Measurements from ENCODE around the gene DOCK11. TPM values are rescaled to one million over a fixed set of nuclear protein-coding genes. Genes with fewer than 3 reads are reported as not detected.

DOCK11 gene
- total RNA-seq, 6 experiments from 2014 or later = 1.1 to 4.4 (median 3.2) TPM

GRCh38 chrX:118558926-118559325 lies 63.3 kb downstream of the DOCK11 start:
- Histone ChIP-seq H3K4me1 (no peaks in the 10 kb centered on the region), H3K36me3 (no peaks in the 10 kb centered on the region), H3K9me3 (no peaks in the 10 kb centered on the region), H3K4me3 (no peak overlapping the region), H3K27me3 (no peaks in the 10 kb centered on the region), H3K27ac (no peak overlapping the region)
- no peak for TF ChIP-seq CTCF (IDR thresholded peaks at IDR 0.05)
- no peak for TF ChIP-seq POLR2A (IDR thresholded peaks at IDR 0.05)
- ATAC-seq (no peak), DNase-seq (no peak)
- intact Hi-C loops (cut with DNase I) = no loop called here

GRCh38 chrX:118560489-118560888 lies 64.9 kb downstream of the DOCK11 start:
- DNase-seq (no peak), ATAC-seq (no peak)
- Histone ChIP-seq H3K36me3 (no peaks in the 10 kb centered on the region), H3K27me3 (no peaks in the 10 kb centered on the region), H3K4me3 (no peak overlapping the region), H3K27ac (no peak overlapping the region), H3K4me1 (no peaks in the 10 kb centered on the region), H3K9me3 (no peaks in the 10 kb centered on the region)
- no peak for TF ChIP-seq POLR2A (IDR thresholded peaks at IDR 0.05)
- TF ChIP-seq CTCF (IDR thresholded peaks at IDR 0.05) = no peak
- intact Hi-C loops (cut with DNase I) = no loop called here
- 8% methylated on average over 1 of the region's 1 CpG for WGBS (ENCODE audit: insufficient coverage, low coverage, low lambda C conversion rate, missing lambda C conversion rate)

- no peak for ATAC-seq
- 31% methylated on average over 4 of the region's 4 CpGs for WGBS (ENCODE audit: insufficient coverage, low coverage, low lambda C conversion rate, missing lambda C conversion rate)
- H3K4me3 ChIP-seq = no peak overlapping the region
- no peak for TF ChIP-seq POLR2A (IDR thresholded peaks at IDR 0.05)
- no peak for TF ChIP-seq CTCF (IDR thresholded peaks at IDR 0.05)
- H3K27ac ChIP-seq = no peak overlapping the region
- no peaks in the 10 kb centered on the region for H3K36me3 ChIP-seq
- intact Hi-C loops (cut with DNase I) = no loop called here
- H3K9me3 ChIP-seq = no peaks in the 10 kb centered on the region
- no peaks in the 10 kb centered on the region for H3K4me1 ChIP-seq
- H3K27me3 ChIP-seq = no peaks in the 10 kb centered on the region
- DNase-seq = no peak
These were observed 67.1 kb downstream of the DOCK11 start for GRCh38 chrX:118562582-118563164.

- Histone ChIP-seq H3K27ac (no peak overlapping the region), H3K4me3 (no peak overlapping the region), H3K36me3 (no peaks in the 10 kb centered on the region), H3K27me3 (no peaks in the 10 kb centered on the region), H3K9me3 (no peaks in the 10 kb centered on the region), H3K4me1 (no peaks in the 10 kb centered on the region)
- WGBS (ENCODE audit: insufficient coverage, low coverage, low lambda C conversion rate, missing lambda C conversion rate) = 38% methylated on average over 1 of the region's 1 CpG
- no peak for ATAC-seq
- intact Hi-C loops (cut with DNase I) = no loop called here
- DNase-seq = no peak
- no peak for TF ChIP-seq CTCF (IDR thresholded peaks at IDR 0.05)
- no peak for TF ChIP-seq POLR2A (IDR thresholded peaks at IDR 0.05)
These were observed 68.9 kb downstream of the DOCK11 start for GRCh38 chrX:118564498-118564897.

- intact Hi-C loops (cut with DNase I) = no loop called here
- TF ChIP-seq CTCF (IDR thresholded peaks at IDR 0.05) (no peak), POLR2A (IDR thresholded peaks at IDR 0.05) (no peak)
- 52% methylated on average over 6 of the region's 6 CpGs for WGBS (ENCODE audit: insufficient coverage, low coverage, low lambda C conversion rate, missing lambda C conversion rate)
- no peaks in the 10 kb centered on the region for H3K36me3 ChIP-seq
- DNase-seq (no peak), ATAC-seq (no peak)
- no peak overlapping the region for H3K27ac ChIP-seq
- H3K4me1 ChIP-seq = no peaks in the 10 kb centered on the region
- no peaks in the 10 kb centered on the region for H3K27me3 ChIP-seq
- no peaks in the 10 kb centered on the region for H3K9me3 ChIP-seq
- H3K4me3 ChIP-seq = no peak overlapping the region
These were observed 70.2 kb downstream of the DOCK11 start for GRCh38 chrX:118565853-118566252.
